HEK293T (cell line): ENCODE data around the gene CDS2.

Experiments
- CTBP1 ChIP-seq: fragments of 450-650 bp; IDR thresholded peaks from 2 replicates; pipeline ENCODE4 v1.6.1; 2016; ENCODE audit warnings: borderline replicate concordance
- FOXK2 ChIP-seq: fragments of 450-650 bp; IDR thresholded peaks from 2 replicates; pipeline ENCODE4 v1.6.1; 2016; ENCODE audit warnings: mild to moderate bottlenecking
- FOXM1 ChIP-seq: fragments of 450-650 bp; IDR thresholded peaks from 2 replicates; pipeline ENCODE4 v1.6.1; 2017; ENCODE audit warnings: mild to moderate bottlenecking, borderline replicate concordance
- HDGF ChIP-seq: fragments of 450-650 bp; IDR thresholded peaks from 2 replicates; pipeline ENCODE4 v1.6.1; 2017; ENCODE audit warnings: antibody characterized with exemption, borderline replicate concordance
- LEF1 ChIP-seq: fragments of 450-650 bp; IDR thresholded peaks from 2 replicates; pipeline ENCODE4 v1.6.1; 2017; ENCODE audit warnings: mild to moderate bottlenecking, borderline replicate concordance
- TARDBP ChIP-seq: fragments of 450-650 bp; IDR thresholded peaks from 2 replicates; pipeline ENCODE4 v1.6.1; 2016
- ZNF384 ChIP-seq: fragments of 450-650 bp; IDR thresholded peaks from 2 replicates; pipeline ENCODE4 v1.6.1; 2016

DNA sequence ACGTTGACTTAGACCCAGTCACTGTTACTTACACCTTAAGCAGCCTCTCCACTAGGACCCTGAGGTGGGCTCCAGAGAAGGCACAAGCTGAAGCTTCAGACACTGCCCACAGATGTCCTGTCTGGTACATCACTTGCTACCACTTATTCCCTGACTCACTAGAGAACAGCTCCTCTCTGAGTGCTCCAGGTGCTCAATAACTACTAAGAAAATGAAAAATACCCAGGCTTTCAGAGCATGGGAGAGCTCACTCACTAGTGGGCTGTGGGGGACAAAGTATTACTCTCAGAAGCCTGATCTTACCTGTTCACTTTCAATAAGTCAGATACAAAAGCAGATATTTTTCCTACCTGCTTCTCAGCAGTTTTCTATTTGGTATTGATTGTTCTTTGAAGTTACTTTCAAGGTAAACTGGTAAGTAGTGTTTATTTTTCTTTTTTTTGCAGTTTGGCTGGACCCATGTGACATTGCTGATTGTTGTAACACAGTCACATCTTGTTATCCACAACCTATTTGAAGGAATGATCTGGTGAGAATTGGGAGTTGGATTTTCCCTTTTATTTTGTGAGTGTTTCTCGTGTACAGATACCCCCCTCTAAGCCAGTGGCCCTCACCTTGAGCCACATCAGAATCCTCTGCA, 55.9 kb downstream of the CDS2 start:
- TF ChIP-seq HDGF (no peak), LEF1 (no peak), FOXM1 (no peak), ZNF384 (no peak), CTBP1 (no peak), TARDBP (no peak), FOXK2 (no peak)
